Vagina (tissue), 2 donors: Measurements from ENCODE around the gene RYR2.

Experiments
- POLR2A ChIP-seq, 2 donors: fragments of 450-650 bp; IDR thresholded peaks; one replicate each; pipeline ENCODE4 v1.6.1; 2017; ENCODE audit warnings: antibody characterized with exemption in 2 of 2, mild to moderate bottlenecking in 2 of 2, moderate library complexity in 2 of 2
- POLR2AphosphoS5 ChIP-seq, 2 donors: sonication (generic); formaldehyde crosslinking; IDR thresholded peaks; one replicate each; pipeline ENCODE4 v1.9.0; 2017; ENCODE audit warnings: antibody characterized with exemption in 2 of 2, mild to moderate bottlenecking in 2 of 2, low read depth in 1 of 2; ENCODE audit not compliant: insufficient read depth in 1 of 2
- TF ChIP-seq, protein P1 (sequence below), 3 experiments: fragments of 450-650 bp in 2 of 3; fragments of 200-600 bp in 1 of 3; sonication (generic) in 1 of 3; IDR thresholded peaks; one replicate each; pipeline ENCODE4 v1.5.1; 2017 to 2019; ENCODE audit warnings: antibody characterized with exemption in 3 of 3, mild to moderate bottlenecking in 2 of 3, moderate library complexity in 2 of 3

DNA sequence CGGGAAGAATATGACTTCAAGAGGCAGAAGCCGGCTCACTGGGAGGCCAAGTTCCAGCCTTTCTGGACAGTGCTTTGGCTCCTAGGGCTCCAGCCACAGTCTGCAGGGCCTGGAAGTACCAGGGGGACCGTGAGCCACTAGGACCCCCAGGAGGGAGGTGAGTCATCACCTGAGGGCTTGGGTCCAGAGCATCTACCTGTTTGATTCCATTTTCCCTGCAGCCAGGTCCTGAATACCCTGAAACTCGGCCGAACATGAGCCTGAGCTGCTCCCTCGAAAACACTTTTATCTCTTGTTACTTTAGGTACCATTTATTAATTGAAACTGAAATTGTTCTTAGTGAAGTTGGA lies 164.1 kb downstream of the RYR2 start:
- TF ChIP-seq POLR2A (IDR thresholded peaks at IDR 0.05) (no peak), POLR2AphosphoS5 (IDR thresholded peaks at IDR 0.05; ENCODE audit: insufficient read depth in 1 of 2, low read depth in 1 of 2) (no peak)
- TF ChIP-seq, protein P1, sequence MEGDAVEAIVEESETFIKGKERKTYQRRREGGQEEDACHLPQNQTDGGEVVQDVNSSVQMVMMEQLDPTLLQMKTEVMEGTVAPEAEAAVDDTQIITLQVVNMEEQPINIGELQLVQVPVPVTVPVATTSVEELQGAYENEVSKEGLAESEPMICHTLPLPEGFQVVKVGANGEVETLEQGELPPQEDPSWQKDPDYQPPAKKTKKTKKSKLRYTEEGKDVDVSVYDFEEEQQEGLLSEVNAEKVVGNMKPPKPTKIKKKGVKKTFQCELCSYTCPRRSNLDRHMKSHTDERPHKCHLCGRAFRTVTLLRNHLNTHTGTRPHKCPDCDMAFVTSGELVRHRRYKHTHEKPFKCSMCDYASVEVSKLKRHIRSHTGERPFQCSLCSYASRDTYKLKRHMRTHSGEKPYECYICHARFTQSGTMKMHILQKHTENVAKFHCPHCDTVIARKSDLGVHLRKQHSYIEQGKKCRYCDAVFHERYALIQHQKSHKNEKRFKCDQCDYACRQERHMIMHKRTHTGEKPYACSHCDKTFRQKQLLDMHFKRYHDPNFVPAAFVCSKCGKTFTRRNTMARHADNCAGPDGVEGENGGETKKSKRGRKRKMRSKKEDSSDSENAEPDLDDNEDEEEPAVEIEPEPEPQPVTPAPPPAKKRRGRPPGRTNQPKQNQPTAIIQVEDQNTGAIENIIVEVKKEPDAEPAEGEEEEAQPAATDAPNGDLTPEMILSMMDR (IDR thresholded peaks at IDR 0.05) = no peak
